ENCODE data around the gene SERPINE2.

The SERPINE2 gene

GRCh38 chr2:224027931-224028330, 11.2 kb downstream of the SERPINE2 start:
- no peak for TF ChIP-seq CTCF (IDR thresholded peaks at IDR 0.05; ENCODE audit: low read depth, low read length)
- no peak overlapping the region for H3K4me3 ChIP-seq (ENCODE audit: low read depth, low read length)

DNA sequence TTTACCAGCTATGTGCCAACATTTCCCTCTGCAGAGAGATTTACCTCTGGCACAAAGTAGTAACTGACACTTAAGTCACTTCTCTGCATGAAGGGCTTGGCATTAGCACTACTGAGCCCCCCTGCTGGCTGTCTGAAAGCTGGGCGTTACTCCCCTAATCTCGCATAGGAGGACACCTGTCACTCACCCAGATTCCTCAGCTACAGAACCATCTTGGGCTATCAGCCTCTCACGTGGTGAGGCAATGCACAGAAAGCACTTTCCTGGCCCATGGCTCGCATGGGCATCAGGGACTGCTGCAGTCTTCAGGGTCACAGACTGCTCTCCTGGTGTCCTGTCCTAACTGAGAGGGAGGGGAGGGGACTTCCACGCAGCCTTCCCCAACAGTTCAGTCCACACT, 12.0 kb downstream of the SERPINE2 start:
- no peak overlapping the region for H3K4me3 ChIP-seq (ENCODE audit: low read depth, low read length)
- no peak for TF ChIP-seq CTCF (IDR thresholded peaks at IDR 0.05; ENCODE audit: low read depth, low read length)

- TF ChIP-seq CTCF (IDR thresholded peaks at IDR 0.05; ENCODE audit: low read depth, low read length) = no peak
- H3K4me3 ChIP-seq (ENCODE audit: low read depth, low read length) = no peak overlapping the region
Measured at GRCh38 chr2:224025874-224026273, 13.2 kb downstream of the SERPINE2 start.

GRCh38 chr2:224024270-224024669, 14.8 kb downstream of the SERPINE2 start:
- H3K4me3 ChIP-seq (ENCODE audit: low read depth, low read length) = no peak overlapping the region
- TF ChIP-seq CTCF (IDR thresholded peaks at IDR 0.05; ENCODE audit: low read depth, low read length) = no peak

- TF ChIP-seq CTCF (IDR thresholded peaks at IDR 0.05; ENCODE audit: low read depth, low read length) = no peak
Measured at GRCh38 chr2:224023188-224023587, 15.9 kb downstream of the SERPINE2 start.

DNA sequence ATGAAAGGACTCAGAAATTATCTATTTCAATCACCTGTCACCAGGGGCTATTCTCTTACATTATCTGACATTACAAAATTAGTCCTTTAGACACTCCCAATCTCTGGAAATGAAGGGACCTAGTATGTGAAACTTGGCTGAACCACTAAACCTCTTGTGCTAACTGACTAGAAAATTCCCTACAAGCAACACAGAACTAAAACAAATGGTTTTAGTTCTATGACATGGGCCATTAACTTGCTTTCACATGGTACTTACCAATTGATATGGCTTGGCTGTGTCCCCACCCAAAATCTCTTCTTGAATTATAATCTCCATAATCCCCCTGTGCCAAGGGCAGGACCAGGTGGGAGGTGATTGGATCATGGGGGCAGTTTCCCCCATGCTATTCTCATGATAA, 16.6 kb downstream of the SERPINE2 start:
- TF ChIP-seq CTCF (IDR thresholded peaks at IDR 0.05; ENCODE audit: low read depth, low read length) = no peak

More at GRCh38 chr2:224023188-224023587, 15.9 kb downstream of the SERPINE2 start:
- no peak overlapping the region for H3K4me3 ChIP-seq (ENCODE audit: low read depth, low read length)

GRCh38 chr2:224020523-224020922, 18.6 kb downstream of the SERPINE2 start:
- no peak for TF ChIP-seq CTCF (IDR thresholded peaks at IDR 0.05; ENCODE audit: low read depth, low read length)
- H3K4me3 ChIP-seq (ENCODE audit: low read depth, low read length) = no peak overlapping the region

More for the DNA sequence above, 16.6 kb downstream of the SERPINE2 start:
- H3K4me3 ChIP-seq (ENCODE audit: low read depth, low read length) = no peak overlapping the region
